ENCODE results near the gene CARD10.
"Not testable (repeated sequence)": the region's sequence is repeated elsewhere in the genome, so short reads cannot be mapped to it uniquely, and the experiment has no call there.

The CARD10 gene

DNA sequence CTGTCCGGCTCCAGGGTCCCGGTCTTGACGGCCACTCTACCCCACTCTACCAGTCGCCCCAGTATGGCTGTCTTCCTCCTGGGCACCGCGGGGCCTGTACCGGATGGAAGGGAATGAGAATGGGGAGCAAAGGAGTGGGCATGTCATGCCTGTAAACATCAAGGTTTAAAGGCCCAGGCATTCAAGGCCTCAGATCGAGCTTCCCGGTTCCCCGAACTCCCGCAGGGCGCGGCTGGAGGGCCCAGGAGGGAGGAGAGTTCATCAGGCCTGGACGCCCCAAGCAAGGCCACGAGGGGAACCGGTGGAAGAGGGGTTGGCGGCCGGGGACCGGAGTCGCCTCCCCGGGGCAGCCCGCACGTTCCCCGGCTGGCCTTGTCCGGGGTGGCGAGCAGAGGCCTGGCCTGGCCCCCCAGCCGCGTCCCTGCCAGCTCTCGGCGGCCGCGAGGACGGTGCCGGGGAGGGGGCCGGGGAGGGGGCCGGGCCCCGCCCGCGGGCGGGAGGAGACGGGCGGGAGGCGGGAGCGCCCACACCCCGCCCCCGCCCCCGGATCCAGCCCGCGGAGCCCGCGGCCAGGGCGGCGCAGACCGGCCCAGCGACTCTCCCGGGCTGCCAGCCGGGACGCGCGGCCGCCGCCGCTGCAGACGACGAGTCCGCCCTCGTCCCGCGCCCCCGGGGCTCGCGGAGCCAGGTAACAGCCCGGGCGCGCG lies 40.8 kb upstream of the CARD10 start, which contains the start of gene CDC42EP1:
TSS of gene CDC42EP1 (plus strand) at position 580 of the 707 bp plus-strand sequence. CDS start 5,870 bp downstream, outside the sequence.
- ATAC-seq (peak; percentile 35), DNase-seq (ENCODE audit: low spot score in 2 of 2) (no peak)
- Mint-ChIP-seq H3K27ac (no peak within 1 kb of the TSS), H3K4me3 (peak within 1 kb of the TSS; percentile 74), H3K36me3 (peaks cover 5% of the 10 kb centered on the region), H3K4me1 (peaks cover 35% of the 10 kb centered on the region), H3K9me3 (no peaks in the 10 kb centered on the region)

DNA sequence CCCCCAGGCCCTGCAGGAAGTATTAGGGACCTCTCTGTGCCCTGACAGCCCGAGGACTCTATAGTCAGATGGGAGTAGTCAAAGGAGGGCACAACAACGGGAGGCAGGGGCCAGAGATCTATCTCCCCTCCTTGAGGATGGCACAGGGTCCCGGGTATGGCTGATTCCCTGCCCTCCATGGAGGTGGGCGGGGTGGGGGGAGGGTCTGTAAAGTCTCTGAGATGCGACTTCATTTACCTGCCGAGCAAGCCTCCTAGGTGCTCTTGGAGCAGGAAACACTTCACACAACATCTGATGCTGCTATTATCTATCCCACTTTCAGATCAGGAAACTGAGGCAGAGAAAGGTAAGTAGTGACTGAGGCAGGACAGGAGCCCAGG lies 40.3 kb upstream of the CARD10 start:
- Mint-ChIP-seq H3K9me3 (no peaks in the 10 kb centered on the region), H3K4me1 (peaks cover 35% of the 10 kb centered on the region), H3K27ac (no peak overlapping the region), H3K36me3 (peaks cover 5% of the 10 kb centered on the region), H3K4me3 (peak overlapping the region; percentile 74)
- no peak for DNase-seq (ENCODE audit: low spot score in 2 of 2)
- ATAC-seq, result no peak

DNA sequence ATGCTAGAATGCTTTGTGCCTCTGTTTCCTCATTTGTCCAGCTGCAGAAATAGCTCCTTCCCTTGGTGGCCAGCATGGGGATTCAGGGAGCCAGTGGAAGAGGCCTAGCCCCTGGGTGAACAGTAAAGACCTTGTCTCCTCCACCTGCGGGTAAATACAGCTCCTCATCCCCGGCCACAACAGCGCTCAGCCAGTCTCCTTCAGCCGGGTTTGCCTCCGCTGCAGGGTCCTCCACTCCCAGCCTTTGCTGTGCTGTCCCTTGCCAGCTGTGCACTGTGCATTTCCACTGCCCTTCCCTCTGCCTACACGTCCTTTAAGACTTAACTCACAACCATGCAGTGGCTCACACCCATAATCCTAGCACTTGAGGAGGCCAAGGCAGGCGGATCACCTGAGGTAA lies 39.6 kb upstream of the CARD10 start:
- H3K36me3 Mint-ChIP-seq, result peaks cover 5% of the 10 kb centered on the region
- no peak overlapping the region for H3K4me3 Mint-ChIP-seq
- DNase-seq (ENCODE audit: low spot score in 2 of 2), result no peak
- H3K4me1 Mint-ChIP-seq, result peaks cover 38% of the 10 kb centered on the region
- no peaks in the 10 kb centered on the region for H3K9me3 Mint-ChIP-seq
- no peak for ATAC-seq
- no peak overlapping the region for H3K27ac Mint-ChIP-seq

DNA sequence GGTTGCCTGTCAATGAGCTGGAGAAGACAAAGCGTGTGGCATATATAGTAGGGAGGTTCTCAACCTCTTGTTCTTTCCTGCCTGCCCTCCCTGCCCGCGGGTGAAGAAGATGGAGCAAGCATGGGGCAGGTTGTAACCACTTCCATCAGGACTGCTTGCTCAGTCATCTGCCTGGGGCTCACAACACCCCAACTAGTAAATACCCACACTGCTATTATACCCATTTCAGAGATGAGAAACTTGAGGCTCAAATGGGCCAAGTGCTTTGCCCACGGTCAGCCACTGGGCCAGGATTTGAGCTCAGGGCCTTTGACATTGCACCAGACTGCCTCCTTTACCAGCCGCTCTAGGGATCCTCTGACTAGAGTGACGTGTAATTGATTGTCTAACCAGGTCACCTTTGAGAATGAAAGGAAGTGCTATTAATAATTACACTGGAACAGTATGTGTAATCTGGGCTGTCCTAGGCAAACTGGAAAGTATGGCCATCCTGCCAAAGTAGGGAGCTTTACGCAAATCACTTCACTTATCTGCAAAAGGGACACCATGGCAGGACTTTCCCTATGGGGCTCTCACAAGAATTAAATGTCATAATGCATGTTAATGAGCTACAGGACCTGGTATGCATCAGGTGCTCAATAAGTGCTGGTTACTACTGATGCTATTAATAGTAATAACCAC lies 38.2 kb upstream of the CARD10 start:
- Mint-ChIP-seq H3K4me3 (no peak overlapping the region), H3K36me3 (peaks cover 5% of the 10 kb centered on the region), H3K9me3 (no peaks in the 10 kb centered on the region), H3K27ac (no peak overlapping the region), H3K4me1 (peaks cover 33% of the 10 kb centered on the region)
- ATAC-seq, result no peak
- no peak for DNase-seq (ENCODE audit: low spot score in 2 of 2)

DNA sequence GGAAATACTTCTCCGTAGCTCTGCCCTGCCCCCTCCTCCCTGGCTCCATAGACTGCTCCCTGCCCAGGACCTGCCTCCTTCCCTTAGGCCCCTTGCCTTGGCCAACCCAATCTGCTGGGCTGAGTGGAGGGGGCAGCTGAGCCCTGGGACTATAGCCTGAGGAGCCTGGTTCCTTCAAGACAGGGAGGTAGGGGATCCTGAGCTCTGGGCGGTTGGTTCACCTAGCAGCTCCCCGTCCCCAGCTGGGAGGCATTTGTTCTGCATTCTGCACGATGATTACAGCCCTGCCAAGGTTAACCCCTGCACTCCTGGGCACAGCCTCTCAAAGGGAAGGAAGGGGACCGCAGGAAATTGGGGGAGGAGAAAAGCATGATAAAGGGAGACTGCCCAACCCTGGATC lies 37.5 kb upstream of the CARD10 start:
- Mint-ChIP-seq H3K9me3 (no peaks in the 10 kb centered on the region), H3K4me3 (no peak overlapping the region), H3K27ac (no peak overlapping the region), H3K4me1 (peaks cover 26% of the 10 kb centered on the region), H3K36me3 (peaks cover under 1% of the 10 kb centered on the region)
- DNase-seq (ENCODE audit: low spot score in 2 of 2), result no peak
- no peak for ATAC-seq

DNA sequence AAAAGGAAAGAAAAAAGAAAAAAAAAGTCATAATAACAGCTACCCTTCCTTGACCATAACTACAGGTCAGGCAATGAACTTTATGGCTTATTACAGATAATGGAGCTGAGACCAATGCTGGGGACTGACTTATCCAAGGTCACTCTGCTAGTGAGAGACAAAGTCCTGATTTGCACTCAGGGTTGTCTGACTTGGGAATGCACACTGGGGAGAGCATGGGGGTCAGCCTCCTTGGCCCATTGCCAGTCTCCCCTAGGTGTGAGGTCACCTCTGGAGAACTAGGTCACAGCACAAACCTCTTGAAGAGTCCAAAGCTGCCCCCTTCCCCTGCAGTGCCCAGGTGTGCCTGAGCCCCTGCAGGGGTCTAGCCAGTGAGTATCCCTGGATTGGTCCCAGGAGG lies 35.8 kb upstream of the CARD10 start:
- Mint-ChIP-seq H3K9me3 (no peaks in the 10 kb centered on the region), H3K36me3 (no peaks in the 10 kb centered on the region), H3K4me3 (no peak overlapping the region), H3K4me1 (peaks cover 19% of the 10 kb centered on the region), H3K27ac (no peak overlapping the region)
- ATAC-seq (no peak), DNase-seq (ENCODE audit: low spot score in 2 of 2) (no peak)

DNA sequence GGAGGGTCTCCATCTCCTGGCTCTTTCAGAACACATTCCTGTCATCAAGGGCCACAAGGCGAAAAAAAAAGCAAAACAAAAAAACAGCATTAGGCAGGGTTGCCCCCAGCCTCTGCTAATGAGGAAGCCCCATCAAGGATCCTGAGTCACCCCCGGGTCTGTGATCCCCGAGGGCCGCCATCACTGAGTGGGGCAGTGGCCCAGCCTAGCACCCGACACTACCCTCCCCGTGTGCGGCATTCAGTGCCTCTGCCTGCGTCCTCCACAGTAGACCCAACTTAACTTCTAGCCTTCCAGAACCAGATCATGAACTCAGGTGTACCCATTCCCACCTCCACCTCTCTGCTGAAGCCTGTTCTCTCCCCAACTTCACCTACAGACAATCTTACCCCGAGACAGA lies 34.5 kb upstream of the CARD10 start:
- Mint-ChIP-seq H3K27ac (peak overlapping the region; percentile 74), H3K9me3 (no peaks in the 10 kb centered on the region), H3K36me3 (no peaks in the 10 kb centered on the region), H3K4me1 (peaks cover 19% of the 10 kb centered on the region), H3K4me3 (no peak overlapping the region)
- no peak for ATAC-seq
- DNase-seq (ENCODE audit: low spot score in 2 of 2), result no peak

DNA sequence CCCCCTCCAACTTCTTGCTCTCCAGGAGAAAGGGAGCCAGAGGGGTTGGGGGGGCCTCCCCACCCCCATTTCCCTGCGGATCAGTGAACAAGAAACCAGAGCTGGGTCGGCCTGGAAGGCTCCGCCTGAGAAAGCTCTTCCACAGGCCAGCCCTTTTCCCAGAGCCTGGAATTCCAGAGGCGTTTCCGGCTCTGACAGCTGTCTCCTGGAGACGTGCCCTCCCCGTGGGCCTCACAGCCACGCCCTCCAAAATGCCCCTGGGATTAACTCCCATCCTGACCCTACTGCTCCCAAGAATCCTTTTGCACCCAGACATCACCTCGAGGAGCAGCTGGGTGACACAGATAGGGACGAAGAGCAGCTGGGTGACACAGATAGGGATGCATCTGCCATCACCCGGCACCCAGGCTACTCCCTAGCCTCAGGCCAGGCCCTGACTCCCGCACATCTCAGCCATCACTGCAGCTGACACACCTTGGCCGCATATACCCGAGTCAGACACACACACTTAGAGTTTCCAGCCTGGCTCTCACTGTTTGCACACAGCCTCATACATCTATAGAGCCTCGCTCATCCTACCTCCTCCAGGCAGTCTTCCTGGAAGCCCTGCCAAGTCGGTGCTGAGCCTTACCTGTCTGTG lies 33.4 kb upstream of the CARD10 start:
- H3K4me3 Mint-ChIP-seq, result no peak overlapping the region
- ATAC-seq (no peak), DNase-seq (ENCODE audit: low spot score in 2 of 2) (no peak)
- H3K27ac Mint-ChIP-seq, result peak overlapping the region; percentile 65
- H3K4me1 Mint-ChIP-seq, result peaks cover 19% of the 10 kb centered on the region
- H3K9me3 Mint-ChIP-seq, result no peaks in the 10 kb centered on the region
- no peaks in the 10 kb centered on the region for H3K36me3 Mint-ChIP-seq

DNA sequence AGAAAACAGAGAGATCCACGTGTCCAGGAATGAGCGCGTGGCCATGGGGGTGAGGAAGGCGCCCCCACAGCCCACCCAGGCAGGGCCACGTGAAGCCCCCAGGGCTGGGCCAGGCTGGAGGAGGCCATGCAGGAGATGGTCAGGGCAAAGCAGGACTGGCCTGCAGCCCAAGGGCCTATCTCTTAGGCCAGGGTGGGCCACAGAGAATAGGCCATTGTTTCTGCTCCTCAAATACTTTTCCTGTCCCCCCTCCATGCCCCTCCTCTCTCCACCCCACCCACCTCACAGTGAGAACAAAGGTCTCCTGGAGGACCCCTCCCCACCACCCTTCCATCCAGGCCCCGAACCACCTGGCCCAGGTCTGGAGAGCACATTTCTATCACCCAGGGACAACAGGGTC lies 32.8 kb upstream of the CARD10 start:
- no peak for ATAC-seq
- DNase-seq (ENCODE audit: low spot score in 2 of 2), result no peak
- Mint-ChIP-seq H3K4me1 (peaks cover 18% of the 10 kb centered on the region), H3K4me3 (no peak overlapping the region), H3K27ac (peak overlapping the region; percentile 73), H3K36me3 (no peaks in the 10 kb centered on the region), H3K9me3 (no peaks in the 10 kb centered on the region)

DNA sequence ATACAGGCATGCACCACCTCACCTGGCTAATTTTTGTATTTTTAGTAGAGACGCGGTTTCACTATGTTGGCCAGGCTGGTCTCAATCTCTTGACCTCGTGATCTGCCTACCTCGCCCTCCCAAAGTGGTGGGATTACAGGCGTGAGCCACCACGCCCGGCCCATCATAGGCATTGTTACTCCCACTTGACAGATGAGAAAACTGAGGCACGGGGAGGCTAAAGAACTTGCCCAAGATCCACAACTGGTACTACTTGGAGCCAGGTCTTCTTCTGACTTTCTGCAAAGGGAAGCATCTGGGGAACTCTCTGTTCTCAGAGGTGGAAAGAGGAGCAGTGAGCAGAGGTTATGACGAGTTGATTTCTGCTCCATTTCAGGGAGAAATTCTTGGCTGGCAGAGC lies 31.7 kb upstream of the CARD10 start:
- not testable (repeated sequence) for ATAC-seq; H3K4me1 Mint-ChIP-seq; DNase-seq (ENCODE audit: low spot score in 2 of 2); H3K9me3 Mint-ChIP-seq; H3K4me3 Mint-ChIP-seq; H3K36me3 Mint-ChIP-seq
- H3K27ac Mint-ChIP-seq, result peak overlapping the region; percentile 73

DNA sequence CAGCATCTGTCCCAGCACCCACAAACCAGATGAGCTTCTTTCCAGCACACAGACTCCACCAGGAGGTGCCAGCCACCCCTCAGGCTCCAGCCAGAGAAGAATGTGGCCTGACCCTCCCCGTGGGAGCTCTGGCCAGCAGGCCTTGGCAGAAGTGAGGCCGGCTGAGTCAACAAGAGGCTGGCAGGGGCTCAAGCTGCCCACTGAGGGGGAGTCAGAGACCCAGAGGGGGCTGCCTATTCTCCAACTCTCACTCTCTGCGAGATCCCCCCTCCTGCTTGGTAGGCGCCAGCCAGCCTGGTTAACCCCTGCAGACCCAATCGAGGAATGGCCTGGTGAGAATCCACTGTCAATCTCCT lies 30.5 kb upstream of the CARD10 start:
- no peak overlapping the region for H3K4me3 Mint-ChIP-seq
- no peaks in the 10 kb centered on the region for H3K9me3 Mint-ChIP-seq
- no peak overlapping the region for H3K27ac Mint-ChIP-seq
- no peaks in the 10 kb centered on the region for H3K36me3 Mint-ChIP-seq
- ATAC-seq, result no peak
- no peak for DNase-seq (ENCODE audit: low spot score in 2 of 2)
- peaks cover 15% of the 10 kb centered on the region for H3K4me1 Mint-ChIP-seq

DNA sequence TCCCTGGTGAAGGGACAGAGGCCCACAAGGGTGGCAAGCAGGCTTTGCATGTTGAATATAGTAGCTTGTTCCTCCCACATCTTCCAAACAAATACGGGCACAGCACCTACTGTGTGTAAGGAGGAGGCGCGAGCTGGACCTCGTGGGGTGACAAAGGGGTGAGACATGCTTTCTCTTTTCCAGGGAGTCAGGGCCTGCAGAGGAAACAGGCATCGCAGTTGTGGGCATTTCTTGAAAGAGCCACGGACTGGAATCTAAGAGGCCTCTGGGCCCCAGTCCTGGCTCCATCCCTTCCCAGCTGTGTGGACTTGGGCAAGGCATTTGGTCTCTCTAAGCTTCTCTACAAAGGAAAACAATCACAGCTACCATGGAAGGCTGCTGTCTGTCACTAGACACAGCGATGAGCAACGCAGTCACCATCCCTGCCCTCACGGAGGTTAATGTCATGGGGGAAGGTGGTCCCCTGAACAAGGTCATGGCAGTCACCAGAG lies 28.1 kb upstream of the CARD10 start:
- Mint-ChIP-seq H3K27ac (no peak overlapping the region), H3K36me3 (no peaks in the 10 kb centered on the region), H3K9me3 (no peaks in the 10 kb centered on the region), H3K4me1 (peaks cover 15% of the 10 kb centered on the region), H3K4me3 (no peak overlapping the region)
- no peak for ATAC-seq
- DNase-seq (ENCODE audit: low spot score in 2 of 2), result no peak

DNA sequence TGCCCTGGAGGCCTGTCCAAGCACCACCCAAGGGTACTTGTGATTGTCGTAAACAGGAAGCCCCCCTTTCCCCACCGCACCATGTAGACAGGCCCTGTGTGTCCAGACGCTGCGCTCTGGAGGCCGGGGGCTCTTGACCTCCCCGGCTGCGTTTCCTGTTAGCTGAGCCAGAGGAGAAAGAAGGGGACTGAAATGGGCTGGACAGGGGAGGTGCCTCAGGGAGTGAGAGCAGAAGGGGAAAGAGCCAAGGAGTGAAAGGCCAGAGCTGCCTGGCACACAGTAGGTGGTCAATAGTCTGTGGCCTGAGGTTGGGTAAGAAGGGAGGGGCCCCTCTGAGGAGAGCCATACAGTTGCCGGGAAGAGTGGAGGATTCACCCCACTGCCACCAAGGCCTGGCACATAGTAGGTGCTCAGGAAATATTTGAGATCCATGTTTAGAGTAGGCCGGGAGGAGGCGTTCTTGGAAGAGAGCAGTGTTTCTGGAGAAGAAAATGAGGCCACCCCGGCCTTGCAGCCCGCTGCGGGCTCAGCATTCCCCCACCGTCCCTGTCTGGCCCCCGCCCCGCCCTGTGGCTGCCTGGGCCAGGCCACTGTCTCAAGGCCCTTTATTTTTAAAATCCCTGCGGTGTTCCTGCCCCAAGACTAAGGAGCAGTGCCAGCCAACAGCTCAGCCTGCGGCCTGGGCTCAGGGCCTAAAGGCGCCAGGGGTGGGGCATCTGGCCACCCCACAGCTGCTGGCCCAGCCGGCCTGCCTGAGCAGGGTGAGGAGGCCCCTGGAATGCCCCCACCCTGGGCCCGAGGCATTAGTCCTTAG lies 27.4 kb upstream of the CARD10 start:
- no peaks in the 10 kb centered on the region for H3K9me3 Mint-ChIP-seq
- no peak for DNase-seq (ENCODE audit: low spot score in 2 of 2)
- H3K4me1 Mint-ChIP-seq, result peaks cover 22% of the 10 kb centered on the region
- H3K27ac Mint-ChIP-seq, result peak overlapping the region; percentile 81
- no peaks in the 10 kb centered on the region for H3K36me3 Mint-ChIP-seq
- no peak overlapping the region for H3K4me3 Mint-ChIP-seq
- ATAC-seq, result no peak

DNA sequence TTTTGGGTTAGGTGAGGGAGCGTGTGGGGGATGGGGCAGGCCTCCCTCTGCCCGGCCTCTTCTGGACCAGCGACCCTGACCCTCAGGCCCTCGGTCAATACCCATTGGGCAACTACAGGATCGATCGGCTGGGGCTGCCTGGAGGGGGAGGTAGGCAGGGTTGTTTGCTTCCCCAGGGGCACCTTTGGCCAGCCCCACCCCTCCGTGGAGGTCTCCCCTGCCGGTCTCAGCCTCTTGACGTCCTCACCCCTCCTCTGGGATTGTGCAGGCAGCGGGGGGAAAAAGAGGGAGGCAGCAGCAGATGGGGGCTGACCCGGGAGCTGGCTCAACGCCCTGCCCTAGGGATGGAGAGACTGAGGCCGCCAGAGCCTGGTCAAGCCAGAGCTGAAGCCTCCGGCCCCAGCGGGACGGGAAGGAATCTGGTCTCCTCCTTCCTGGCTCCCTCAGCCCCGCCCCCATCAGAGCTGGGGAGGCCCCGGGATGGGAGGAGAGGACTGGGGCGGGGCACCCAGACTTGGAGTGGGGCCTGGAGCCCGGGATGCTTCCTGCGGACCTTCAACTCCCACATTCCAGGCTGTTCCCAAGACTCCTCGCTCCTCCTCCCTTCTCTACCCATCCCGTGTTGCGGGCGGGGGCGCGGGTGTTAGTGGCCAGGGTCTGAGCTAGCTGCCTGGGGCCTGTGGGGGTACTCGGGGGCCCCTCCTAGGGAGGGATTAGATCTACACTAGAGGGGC lies 26.7 kb upstream of the CARD10 start:
- Mint-ChIP-seq H3K4me3 (no peak overlapping the region), H3K36me3 (peaks cover 1% of the 10 kb centered on the region), H3K4me1 (peaks cover 29% of the 10 kb centered on the region), H3K27ac (peak overlapping the region; percentile 81), H3K9me3 (no peaks in the 10 kb centered on the region)
- no peak for DNase-seq (ENCODE audit: low spot score in 2 of 2)
- no peak for ATAC-seq
